DMS 273 (cell line): ENCODE measurements around the gene BRAT1.
A peak's percentile ranks its signal among the peaks of the same experiment; 100 is the strongest.
"Not testable (repeated sequence)": the region's sequence is repeated elsewhere in the genome, so short reads cannot be mapped to it uniquely, and the experiment has no call there.

ENCODE experiments used
- DNase-seq: peaks from one replicate; lab custom pipeline; 2025; ENCODE audit not compliant: unreplicated experiment; lab: John Stamatoyannopoulos, UW

Gene BRAT1

DNA sequence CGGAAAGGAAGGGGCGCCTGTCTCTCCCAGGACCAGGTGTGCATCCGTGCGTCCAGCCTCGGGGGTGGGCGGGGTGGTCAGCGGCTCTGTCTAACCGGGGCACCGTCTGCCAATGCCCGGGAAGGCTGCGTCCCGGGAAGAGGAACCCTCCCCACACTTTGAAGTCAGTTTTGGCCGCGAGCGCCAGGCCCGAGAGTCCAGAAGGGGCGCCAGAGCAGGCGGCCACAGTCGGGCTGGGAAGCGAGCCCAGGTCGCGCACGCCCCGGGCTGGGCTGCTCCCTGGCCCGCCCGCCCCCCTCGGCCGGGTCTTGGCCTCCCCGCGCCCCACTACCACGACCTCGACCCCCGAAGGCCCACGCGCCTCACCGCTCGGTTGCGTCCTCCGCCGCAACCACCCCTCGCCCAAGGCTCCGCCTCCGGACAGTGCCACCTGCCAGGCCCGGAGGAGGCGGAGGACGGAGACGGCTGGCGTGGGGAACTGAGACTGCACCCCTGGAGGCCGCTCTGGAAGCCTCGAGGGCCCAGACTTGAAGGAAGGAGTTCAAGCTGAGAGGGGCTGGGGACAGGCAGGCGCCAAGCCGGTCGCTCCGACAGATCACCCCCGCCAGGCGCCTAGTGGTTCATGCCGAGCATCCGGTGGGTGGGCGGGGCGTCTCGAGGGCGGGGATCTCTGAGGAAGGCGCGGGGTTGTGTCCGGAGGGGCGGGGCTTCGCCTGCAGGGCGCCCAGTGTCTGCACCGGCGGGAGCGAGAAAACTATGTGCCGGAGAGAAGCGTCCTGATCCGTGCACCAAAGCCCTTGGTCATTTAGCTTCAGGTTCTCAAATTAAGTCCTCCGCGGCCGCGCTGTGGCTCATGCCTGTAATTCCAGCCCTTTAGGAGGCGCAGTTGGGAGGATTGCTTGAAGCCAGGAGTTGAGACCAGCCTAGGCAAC lies at the start of gene BRAT1:
BRAT1 (minus strand) TSS at position 404 of the 932 bp plus-strand sequence. CDS start 1,093 bp downstream, outside the sequence.
- DNase-seq, result peak; percentile 99

DNA sequence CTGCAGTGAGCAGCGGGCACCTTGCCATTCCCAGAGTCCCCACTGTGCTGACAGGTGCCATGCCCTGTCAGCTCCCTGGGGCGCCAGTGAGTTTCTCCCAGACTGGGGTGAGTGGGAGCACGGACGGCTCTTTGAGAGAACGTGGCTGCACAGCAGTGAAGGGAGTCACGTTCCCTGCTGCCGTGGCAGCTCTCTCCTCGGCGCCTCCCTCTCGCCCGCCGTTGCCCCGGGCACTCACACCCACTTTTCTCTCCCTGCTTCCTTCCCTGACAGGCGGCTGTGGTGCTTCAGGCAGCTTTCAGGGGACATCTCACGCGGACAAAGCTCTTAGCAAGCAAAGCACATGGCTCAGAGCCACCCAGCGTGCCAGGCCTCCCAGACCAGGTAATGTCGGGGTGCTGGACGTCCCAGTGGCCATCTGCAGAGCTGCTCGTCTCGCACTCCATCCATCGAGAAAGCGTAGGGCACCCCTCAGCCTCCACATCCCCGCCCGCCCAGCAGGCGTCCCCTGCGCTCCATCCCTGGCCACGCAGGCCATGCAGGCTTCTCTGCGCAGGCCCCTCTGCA lies 49.4 kb upstream of the BRAT1 start:
- no peak for DNase-seq

DNA sequence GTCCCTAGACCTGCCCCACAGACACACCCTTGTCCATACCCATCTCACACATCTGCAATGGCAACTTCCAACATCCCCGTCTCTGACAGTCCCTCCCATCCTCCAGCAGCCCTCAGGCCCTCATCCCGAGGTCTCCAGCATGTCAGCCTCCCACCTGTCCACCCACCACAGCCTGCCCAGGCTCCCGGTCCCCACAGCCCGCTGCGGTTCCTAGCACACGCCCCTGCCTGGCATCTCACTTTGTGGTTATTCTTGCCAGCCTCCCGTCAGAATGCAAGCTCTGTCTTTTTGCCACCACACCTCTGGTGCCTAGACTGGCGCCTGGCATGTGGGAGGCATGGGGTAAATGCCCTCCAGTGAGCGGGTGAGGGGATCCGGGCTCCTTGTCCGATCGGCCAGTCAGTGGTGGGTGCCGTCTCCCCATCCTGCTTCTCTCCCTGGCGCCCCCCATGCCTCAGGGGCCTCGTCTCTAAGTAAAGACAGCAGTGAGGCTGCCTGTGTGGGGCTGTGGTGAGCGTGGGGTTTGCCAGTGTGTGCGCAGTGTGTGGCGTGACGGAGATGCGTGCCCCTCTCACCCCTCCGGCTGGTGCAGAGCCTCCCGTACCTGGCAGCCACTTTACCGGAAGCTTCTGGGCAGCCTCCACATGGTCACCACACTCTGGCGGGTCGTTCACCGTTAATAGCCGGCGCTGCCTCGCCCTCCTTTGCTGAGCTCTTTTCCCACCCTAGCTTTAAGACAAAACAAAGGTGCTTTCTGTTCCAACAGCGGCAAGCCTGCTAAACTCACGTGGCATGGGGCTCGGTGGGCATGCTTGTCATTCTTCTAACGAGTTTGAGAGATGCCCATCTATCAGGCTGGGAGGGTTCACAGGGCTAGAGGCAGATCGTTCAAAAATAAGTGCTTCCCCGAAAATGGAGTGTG lies 48.0 kb upstream of the BRAT1 start:
- no peak for DNase-seq

DNA sequence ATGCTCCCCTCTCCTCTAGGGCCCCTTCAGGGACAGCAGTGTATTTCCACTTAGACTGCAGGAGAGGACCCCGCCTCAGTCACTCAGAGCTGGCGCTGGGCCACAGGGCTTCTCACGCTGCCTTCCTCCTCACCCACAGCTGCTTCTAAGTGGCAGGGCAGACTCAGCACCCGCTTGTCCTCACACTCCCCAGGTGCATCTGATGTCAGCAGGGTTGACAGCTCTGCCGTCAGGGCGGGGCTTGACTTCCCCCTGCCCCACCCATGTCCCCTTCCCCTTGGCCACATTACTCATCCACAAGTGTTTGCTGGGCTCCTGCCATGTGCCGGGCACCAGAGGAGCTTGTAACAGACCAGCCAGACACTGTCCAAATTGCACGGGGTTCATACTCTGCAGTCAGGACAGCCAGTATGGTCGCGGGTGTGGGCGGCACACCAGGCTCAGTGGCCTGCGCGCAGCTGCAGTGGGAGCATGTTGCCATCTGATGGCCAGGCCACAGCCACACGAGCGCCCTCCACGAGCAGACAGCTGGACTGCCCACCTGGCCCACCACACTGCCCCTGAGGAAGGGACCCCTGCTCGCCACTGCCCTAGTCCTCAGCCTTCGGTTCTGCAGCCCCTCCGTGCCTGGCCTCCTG lies 47.2 kb upstream of the BRAT1 start:
- DNase-seq, result no peak

DNA sequence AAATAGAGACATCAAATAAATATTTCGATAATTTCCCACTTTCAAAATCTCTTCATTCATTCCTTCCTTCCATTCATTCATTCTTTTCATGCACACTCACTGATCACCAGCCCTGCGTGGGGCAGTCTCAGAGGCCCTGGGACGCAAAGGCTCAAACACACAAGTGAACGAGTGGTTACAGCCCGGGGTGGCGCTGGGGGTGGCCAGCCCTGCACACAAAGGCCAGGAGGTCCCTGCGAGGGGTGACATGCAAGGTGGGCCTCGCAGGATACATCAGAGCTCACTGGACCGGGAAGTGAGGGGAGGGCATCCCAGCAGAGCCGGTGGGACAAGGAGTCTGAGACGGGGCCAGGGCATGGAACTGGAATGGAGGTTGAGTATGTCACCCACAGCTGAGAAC lies 46.6 kb upstream of the BRAT1 start:
- DNase-seq, result no peak

DNA sequence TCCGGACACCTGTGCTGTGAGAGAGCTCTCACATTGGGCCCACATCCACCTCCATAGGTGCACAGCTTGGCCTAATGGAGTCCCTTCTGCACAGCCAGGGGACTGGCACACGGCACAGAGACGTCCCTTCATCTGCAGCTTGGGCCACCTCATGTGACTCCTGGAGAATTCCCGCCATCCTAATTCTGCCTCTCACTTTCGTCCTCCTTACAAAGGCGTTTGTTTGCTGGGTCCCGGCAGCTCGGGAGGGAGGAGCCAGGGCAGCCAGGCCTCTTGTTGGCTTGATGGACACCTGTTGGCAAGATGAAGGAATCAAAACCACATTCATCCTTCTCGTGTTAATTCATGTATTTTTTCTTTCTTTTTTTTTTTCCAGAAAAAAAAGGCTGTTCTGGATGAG lies 45.7 kb upstream of the BRAT1 start:
- DNase-seq, result no peak

DNA sequence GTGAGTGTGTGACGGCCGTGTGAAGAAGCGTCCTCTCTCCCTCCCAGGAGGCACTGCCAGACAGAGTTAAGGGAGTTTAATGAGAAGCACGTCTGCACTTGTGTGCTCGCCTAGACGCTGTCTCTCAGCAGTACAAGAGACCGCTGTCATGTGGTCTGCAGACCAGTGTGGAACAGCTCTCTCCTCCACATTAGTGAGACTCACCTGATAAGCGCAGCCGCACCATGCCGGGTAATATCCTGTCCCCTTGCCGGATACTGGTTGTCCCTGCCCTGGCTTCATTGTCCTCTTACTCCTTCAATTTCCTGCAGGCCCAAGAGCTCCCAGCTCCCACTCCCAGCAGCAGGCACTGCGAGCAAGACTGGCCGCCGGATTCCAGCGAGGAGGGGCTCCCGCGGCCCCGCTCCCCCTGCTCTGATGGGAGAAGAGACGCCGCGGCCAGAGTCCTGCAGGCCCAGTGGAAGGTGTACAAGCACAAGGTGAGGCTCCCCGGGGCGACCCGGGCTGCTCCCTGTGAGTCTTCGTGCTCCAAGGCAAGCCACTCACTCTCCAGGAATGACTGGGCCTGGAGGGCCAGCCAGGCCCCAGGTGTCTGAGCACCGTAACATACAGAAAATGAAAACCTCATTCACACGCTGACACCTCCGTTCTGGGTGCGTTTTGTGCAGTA lies 43.0 kb upstream of the BRAT1 start:
- no peak for DNase-seq

DNA sequence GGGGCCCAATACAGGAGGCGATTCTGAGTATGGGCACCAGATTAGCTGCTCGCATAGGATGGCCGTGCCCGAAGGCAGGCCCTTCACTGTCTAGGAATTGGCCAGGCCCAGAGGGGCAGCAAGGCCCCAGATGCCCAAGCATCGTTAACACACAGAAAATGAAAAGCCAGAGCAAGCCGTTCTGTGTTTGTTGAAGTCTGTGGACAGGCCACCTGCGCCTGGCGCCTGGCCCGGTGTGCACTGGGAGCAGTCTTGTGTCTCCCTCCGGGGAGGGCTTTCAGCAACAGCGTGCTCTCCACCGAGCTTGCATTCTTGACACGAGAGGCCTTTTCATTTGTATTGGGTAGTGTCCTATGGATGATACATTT lies 41.9 kb upstream of the BRAT1 start:
- DNase-seq, result no peak

DNA sequence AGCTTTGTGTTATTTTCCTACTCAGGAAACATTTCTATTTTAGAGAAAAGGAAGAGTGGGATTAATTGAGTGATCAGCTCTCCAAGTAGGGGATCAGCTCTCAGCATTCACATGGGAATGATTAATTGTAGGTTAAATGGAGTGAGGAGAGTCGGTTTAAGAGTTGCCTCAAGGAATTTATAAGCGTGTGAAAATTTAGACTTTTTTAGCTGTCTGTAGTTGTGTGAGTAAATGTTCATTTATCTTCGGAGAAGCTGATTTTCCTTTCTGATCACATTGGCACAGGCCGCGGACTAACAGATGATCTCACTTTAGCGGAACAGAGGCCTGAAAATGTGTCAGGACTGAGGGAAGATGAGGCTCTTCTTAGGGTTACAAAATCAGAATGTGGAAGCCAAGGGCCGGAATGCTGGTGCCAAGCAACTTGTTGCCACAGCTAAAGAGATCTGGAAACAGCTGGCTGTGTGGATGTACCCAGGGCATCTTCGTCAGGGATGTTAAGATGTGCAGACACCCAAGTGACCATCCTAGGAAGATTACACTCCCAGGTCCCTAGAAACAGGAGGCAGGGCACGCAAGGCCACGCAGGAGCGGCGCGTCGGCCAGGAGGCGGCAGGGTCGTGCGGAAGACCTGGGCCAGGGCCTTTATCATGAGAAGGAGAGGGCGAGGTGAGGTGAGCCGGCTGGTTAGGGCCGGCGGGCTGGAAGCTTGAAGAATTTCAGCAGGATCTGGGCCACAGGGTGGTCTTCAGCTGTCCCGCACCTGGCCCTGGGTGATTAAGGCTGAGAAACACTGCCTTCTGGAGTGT lies 41.3 kb upstream of the BRAT1 start:
- no peak for DNase-seq

DNA sequence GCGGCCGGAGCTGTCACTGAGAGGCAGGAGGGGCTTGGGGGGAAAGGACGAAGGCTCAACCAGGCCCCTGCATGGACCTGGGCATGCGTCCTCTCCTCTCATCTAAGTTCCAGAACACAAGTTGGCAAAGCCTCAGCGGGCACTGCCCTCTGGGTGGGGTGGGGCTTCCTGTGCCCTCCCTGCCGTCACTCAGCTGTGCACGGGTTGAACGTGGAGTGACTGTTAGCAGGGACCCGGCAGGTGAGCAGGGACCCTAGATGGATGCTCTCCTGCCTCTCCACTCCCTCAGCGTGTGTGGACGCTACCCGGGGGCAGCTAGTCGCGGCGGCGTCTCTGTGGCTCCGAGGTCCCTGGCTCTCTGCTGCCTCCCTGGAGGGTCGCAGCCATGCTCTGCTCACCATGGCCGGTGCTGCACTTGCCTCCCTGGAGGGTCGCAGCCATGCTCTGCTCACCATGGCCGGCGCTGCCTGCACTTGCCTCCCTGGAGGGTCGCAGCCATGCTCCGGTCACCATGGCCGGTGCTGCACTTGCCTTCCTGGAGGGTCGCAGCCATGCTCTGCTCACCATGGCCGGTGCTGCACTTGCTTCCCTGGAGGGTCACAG lies 40.0 kb upstream of the BRAT1 start:
- DNase-seq, result no peak

DNA sequence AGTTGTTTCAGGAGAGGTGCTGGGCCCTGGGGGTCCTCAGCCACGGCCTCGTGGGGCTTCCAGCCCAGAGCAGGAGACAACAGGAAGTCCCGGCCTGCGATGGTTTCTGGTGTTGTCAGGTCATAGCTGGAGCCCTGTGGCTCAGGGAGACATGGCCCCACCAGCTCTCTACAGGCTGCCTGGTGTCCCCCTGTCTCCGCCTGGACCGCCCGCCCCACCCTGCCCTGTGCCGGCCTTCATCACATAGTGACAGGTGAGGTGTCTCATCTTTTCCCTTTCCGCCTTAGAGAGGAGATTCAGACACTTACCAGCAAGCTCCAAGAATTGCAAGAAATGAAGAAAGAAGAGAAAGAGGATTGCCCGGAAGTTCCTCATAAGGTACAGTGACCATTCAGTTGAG lies 39.3 kb upstream of the BRAT1 start:
- DNase-seq, result no peak

DNA sequence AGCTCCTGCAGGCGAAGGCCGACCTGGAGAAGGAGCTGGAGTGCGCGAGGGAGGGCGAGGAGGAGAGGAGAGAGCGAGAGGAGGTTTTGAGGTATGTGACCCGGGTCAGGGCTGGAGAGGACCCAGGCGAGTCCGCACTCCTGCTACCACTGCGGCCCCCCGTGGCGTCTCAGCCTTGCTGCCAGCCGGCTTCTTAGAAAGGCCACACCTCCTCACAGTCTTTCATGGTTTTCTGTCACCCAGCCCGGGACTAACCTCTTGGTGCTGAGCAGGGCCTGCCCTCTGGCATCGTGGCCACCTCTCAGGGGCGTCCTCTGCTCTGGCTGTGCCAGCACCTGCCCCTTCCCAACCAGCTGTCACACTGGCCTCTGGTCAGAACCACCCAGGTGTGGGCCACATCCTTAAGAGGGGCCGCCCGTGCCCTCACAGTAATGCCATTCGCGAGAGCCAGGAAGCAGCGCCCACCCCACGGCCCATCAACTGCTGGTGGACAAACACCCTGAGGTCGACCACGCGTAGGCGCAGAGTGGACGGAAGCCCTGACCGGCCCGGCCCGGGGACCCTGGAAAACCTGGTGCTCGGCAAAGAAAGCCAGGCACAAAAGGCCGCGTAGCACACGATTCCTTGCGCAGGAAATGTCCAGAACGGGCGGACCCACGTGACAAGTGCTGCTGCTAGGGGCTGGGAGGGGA lies 37.9 kb upstream of the BRAT1 start:
- DNase-seq, result no peak

DNA sequence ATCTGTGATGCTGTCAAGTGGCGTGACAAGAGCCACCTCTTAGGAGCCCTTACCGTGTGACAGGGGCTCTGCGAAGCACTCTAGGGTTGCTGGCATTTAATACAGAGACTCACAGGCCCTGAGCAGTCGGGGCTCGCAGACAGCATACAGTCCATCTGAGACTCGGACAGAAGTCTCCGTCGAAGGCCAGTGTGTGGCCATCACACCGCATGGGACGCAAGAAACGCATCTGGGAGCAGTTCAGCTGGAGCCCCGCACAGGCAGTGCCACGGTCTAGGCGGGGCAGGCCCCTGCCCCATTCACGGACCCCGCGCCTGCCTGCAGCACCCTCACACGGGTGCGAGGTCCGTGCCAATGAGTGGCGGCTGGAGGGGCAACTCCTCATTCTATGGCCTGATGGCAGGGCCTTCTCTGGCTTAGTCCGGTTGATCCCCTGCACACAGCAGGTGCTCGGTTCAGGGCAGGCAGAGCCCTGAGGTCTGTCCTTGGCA lies 37.1 kb upstream of the BRAT1 start:
- DNase-seq, result no peak

DNA sequence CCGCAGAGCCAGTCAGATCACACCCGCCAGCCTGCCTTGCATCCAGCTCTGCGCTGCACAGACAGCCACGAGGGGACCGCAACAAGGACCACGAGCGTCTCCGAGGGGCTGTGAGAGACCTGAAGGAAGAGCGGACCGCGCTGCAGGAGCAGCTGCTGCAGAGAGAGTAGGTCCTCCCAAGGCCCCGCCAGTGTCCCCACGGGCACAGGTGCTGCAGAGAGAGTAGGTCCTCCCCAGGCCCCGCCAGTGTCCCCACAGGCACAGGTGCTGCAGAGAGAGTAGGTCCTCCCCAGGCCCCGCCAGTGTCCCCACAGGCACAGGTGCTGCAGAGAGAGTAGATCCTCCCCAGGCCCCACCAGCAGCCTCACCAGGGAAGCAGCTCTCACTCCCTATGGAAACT lies 34.6 kb upstream of the BRAT1 start:
- DNase-seq, result not testable (repeated sequence)

DNA sequence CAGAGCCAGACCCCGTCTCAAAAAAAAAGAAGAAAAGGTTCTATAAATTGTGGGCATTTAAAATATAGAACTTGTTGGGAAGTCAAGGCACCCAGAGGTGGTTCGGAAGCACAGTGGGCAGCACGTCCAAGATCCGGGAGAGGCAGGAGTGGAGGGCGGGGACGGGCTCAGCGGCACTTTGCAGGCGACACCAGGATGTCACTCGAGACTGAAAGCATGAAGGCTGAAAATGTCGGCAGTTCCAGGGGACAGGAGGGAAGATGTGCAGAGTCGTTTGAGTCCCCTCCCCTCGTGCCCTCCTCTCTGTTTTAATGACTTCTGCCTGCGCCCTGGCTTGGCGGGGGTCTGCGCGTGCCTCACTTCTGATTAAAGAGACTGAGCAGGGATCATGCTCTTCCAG lies 34.0 kb upstream of the BRAT1 start:
- DNase-seq, result no peak

DNA sequence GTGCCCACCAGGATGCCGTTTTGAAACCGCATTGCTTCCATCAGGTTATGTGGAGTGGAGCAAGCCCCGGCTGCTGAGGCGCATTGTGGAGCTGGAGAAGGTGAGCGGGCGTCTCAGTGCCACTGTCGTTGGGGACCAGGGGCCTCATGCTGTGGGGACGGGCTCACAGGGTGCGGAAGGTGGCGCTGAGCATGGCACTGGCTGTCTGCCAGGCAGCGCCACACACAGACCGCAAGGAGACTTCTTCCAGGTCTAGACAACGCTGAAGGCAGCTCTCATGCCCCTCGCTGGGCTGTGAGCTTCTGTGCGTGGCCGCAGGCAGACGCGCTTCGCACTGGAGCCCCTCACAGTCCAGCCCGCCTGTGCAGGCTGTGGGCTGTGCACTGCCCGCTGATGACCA lies 32.5 kb upstream of the BRAT1 start:
- no peak for DNase-seq

DNA sequence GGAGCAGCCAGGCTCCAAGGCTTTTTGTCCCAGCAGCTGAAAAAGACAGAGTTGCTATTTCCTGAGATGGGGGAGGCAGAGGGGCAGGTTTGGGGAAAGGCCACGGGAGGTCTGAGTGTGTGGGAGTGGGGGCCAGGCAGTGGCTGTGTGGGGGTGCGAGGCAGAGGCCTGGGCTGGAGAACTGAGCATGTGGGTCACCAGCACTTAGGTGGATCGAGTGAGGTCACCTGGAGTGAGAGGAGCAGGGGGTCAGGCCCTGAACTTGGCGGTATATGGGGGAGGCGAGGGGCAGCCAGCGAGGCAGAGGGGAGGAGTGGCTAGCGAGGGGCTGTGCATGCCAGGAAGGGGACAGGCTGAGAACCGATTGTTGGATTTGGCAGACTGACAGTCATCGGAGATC lies 31.8 kb upstream of the BRAT1 start:
- DNase-seq, result no peak

DNA sequence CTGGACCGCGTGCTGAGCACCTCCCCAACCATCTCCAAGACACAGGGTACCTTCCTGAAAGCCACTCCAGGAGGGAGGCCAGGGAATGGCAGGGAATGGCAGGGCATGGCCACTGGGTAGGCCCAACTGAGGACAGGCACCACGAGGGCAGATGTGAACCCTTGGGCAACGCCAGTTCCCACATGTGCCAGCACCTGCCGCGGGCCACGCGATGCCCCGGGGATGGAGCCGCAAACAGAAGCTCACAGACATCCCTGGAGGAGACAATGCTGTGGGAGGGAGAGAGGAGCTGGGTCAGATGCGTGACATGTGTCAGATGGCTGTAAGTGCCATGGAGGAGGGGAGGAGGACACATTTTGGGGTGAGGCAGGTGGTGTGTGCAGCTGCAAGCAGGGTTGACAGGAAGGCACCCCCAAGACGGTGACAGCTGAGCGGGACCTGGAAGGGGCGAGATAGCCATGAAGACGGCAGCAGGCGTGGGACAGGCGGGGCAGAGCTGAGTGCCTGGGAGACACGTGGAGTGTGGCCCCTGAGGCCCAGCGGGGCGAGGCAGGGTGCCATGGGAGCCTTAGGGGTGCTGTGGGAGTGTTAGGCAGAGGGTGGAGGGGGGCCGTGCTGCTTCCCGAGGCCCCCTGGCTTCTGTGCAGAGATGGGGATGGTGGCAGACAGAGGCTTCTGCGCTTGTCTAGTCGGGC lies 31.1 kb upstream of the BRAT1 start:
- DNase-seq, result no peak
